Karpas-422 (cell line): ENCODE data around the gene BCAS3. TPM values are rescaled to one million over a fixed set of nuclear protein-coding genes. Genes with fewer than 3 reads are reported as not detected.
"Not testable (repeated sequence)": the region's sequence is repeated elsewhere in the genome, so short reads cannot be mapped to it uniquely, and the experiment has no call there.

Experiments
- DNase-seq: peaks from one replicate; pipeline ENCODE4 v3.0.0-alpha.2; 2015
- H2AFZ ChIP-seq: fragments of 200-600 bp; sonication (generic); 2 replicates; pipeline ENCODE4 v1.6.1; 2014; ENCODE audit warnings: antibody characterized with exemption, low read length, mixed read lengths
- H3K27ac ChIP-seq: fragments of 200-600 bp; sonication (generic); 2 replicates; pipeline ENCODE4 v1.5.1; 2014; ENCODE audit warnings: mild to moderate bottlenecking, low read length, moderate library complexity
- H3K27me3 ChIP-seq: fragments of 200-600 bp; sonication (generic); 2 replicates; pipeline ENCODE4 v1.6.1; 2014; ENCODE audit warnings: low read length, mixed read lengths
- H3K36me3 ChIP-seq: fragments of 200-600 bp; sonication (generic); 2 replicates; pipeline ENCODE4 v1.6.1; 2014; ENCODE audit warnings: low read length, mixed read lengths; ENCODE audit not compliant: insufficient read depth
- H3K4me1 ChIP-seq: fragments of 200-600 bp; sonication (generic); 2 replicates; pipeline ENCODE4 v1.6.1; 2014; ENCODE audit warnings: mild to moderate bottlenecking, low read length, mixed read lengths
- H3K4me2 ChIP-seq: fragments of 200-600 bp; sonication (generic); 2 replicates; pipeline ENCODE4 v1.6.1; 2014; ENCODE audit warnings: low read length, low read depth, mild to moderate bottlenecking; ENCODE audit not compliant: poor library complexity, severe bottlenecking
- H3K4me3 ChIP-seq: fragments of 200-600 bp; sonication (generic); 2 replicates; pipeline ENCODE4 v1.5.1; 2014; ENCODE audit warnings: mild to moderate bottlenecking, antibody characterized with exemption, low read length, mixed read lengths
- H3K79me2 ChIP-seq: fragments of 200-600 bp; sonication (generic); 2 replicates; pipeline ENCODE4 v1.6.1; 2014; ENCODE audit warnings: mild to moderate bottlenecking, low read length, mixed read lengths
- H3K9ac ChIP-seq: fragments of 200-600 bp; sonication (generic); 2 replicates; pipeline ENCODE4 v1.6.0; 2014; ENCODE audit warnings: low read length
- H3K9me2 ChIP-seq: fragments of 200-600 bp; sonication (generic), shearing (Covaris generic); replicated peaks from 2 replicates; pipeline ENCODE4 v1.6.0; 2014; ENCODE audit warnings: mild to moderate bottlenecking, low read length, moderate library complexity; ENCODE audit not compliant: insufficient read depth
- H3K9me3 ChIP-seq: fragments of 300-700, 200-600 bp; sonication (generic); 2 replicates; pipeline ENCODE4 v1.6.1; 2014; ENCODE audit warnings: low read length, mixed read lengths
- H4K20me1 ChIP-seq: fragments of 200-600 bp; sonication (generic); 2 replicates; pipeline ENCODE4 v1.6.1; 2014; ENCODE audit warnings: mild to moderate bottlenecking, antibody characterized with exemption, low read length, low read depth; ENCODE audit not compliant: insufficient read depth
- total RNA-seq: library from RNA; depleted of rRNA; stranded (reverse); fragments of >200 nt; shearing (Covaris generic); gene quantifications from 2 replicates; pipeline ENCODE4 v1.2.3, GENCODE V29; 2014; ENCODE audit warnings: low replicate concordance

Gene BCAS3
- total RNA-seq, 1 experiment from 2014 or later: 42.6 TPM

GRCh38 chr17:60809421-60809820, 131.8 kb downstream of the BCAS3 start:
- Histone ChIP-seq H3K36me3 (no peaks in the 10 kb centered on the region), H4K20me1 (no peaks in the 10 kb centered on the region), H3K4me2 (no peak overlapping the region), H2AFZ (no peak overlapping the region), H3K4me1 (no peaks in the 10 kb centered on the region), H3K9me3 (no peaks in the 10 kb centered on the region), H3K27me3 (no peaks in the 10 kb centered on the region), H3K9me2 (no peaks in the 10 kb centered on the region), H3K79me2 (no peaks in the 10 kb centered on the region), H3K4me3 (no peak overlapping the region), H3K27ac (no peak overlapping the region), H3K9ac (no peak overlapping the region)
- no peak for DNase-seq

- not testable (repeated sequence) for DNase-seq, H3K4me1 ChIP-seq, H3K27me3 ChIP-seq, H4K20me1 ChIP-seq, H2AFZ ChIP-seq, H3K4me3 ChIP-seq, H3K9me2 ChIP-seq, H3K4me2 ChIP-seq, H3K27ac ChIP-seq, H3K9ac ChIP-seq, H3K36me3 ChIP-seq, H3K9me3 ChIP-seq, H3K79me2 ChIP-seq
Measured at GRCh38 chr17:60814941-60815340, 137.3 kb downstream of the BCAS3 start.

GRCh38 chr17:60817192-60817591, 139.5 kb downstream of the BCAS3 start:
- Histone ChIP-seq H3K79me2 (no peaks in the 10 kb centered on the region), H3K36me3 (no peaks in the 10 kb centered on the region), H2AFZ (no peak overlapping the region), H3K4me1 (no peaks in the 10 kb centered on the region), H3K4me3 (no peak overlapping the region), H4K20me1 (no peaks in the 10 kb centered on the region), H3K4me2 (no peak overlapping the region), H3K9me3 (no peaks in the 10 kb centered on the region), H3K9me2 (no peaks in the 10 kb centered on the region), H3K27ac (no peak overlapping the region), H3K27me3 (no peaks in the 10 kb centered on the region), H3K9ac (no peak overlapping the region)
- DNase-seq: no peak

GRCh38 chr17:60819447-60820130, 141.9 kb downstream of the BCAS3 start:
- Histone ChIP-seq H3K4me3 (no peak overlapping the region), H2AFZ (no peak overlapping the region), H3K9me2 (no peaks in the 10 kb centered on the region), H3K36me3 (no peaks in the 10 kb centered on the region), H3K27ac (no peak overlapping the region), H3K4me2 (no peak overlapping the region), H3K9me3 (no peaks in the 10 kb centered on the region), H3K4me1 (no peaks in the 10 kb centered on the region), H3K79me2 (no peaks in the 10 kb centered on the region), H4K20me1 (no peaks in the 10 kb centered on the region), H3K9ac (no peak overlapping the region), H3K27me3 (no peaks in the 10 kb centered on the region)
- no peak for DNase-seq

- H3K4me3 ChIP-seq: no peak overlapping the region
- H3K36me3 ChIP-seq: no peaks in the 10 kb centered on the region
- H3K79me2 ChIP-seq: no peaks in the 10 kb centered on the region
- no peaks in the 10 kb centered on the region for H3K4me1 ChIP-seq
- 0 out of 2 replicates have a peak, but pooled peaks cover 5% of the 10 kb centered on the region for H4K20me1 ChIP-seq
- no peak overlapping the region for H3K27ac ChIP-seq
- H3K4me2 ChIP-seq: no peak overlapping the region
- no peaks in the 10 kb centered on the region for H3K27me3 ChIP-seq
- H3K9me3 ChIP-seq: no peaks in the 10 kb centered on the region
- DNase-seq: no peak
- H3K9me2 ChIP-seq: no peaks in the 10 kb centered on the region
- H3K9ac ChIP-seq: no peak overlapping the region
- H2AFZ ChIP-seq: no peak overlapping the region
Measured at GRCh38 chr17:60823515-60823914, 145.9 kb downstream of the BCAS3 start.

- Histone ChIP-seq H3K27ac (no peak overlapping the region), H3K4me1 (no peaks in the 10 kb centered on the region)
- no peak for DNase-seq
Measured at GRCh38 chr17:60825351-60825750, 147.7 kb downstream of the BCAS3 start.

GRCh38 chr17:60827943-60828342, 150.3 kb downstream of the BCAS3 start:
- no peaks in the 10 kb centered on the region for H3K9me3 ChIP-seq
- no peaks in the 10 kb centered on the region for H3K9me2 ChIP-seq
- no peaks in the 10 kb centered on the region for H3K27me3 ChIP-seq
- no peaks in the 10 kb centered on the region for H3K4me1 ChIP-seq
- no peak overlapping the region for H2AFZ ChIP-seq
- H3K4me3 ChIP-seq: no peak overlapping the region
- H4K20me1 ChIP-seq: 0 out of 2 replicates have a peak, but pooled peaks cover 5% of the 10 kb centered on the region
- H3K9ac ChIP-seq: no peak overlapping the region
- no peak overlapping the region for H3K4me2 ChIP-seq
- H3K79me2 ChIP-seq: no peaks in the 10 kb centered on the region
- DNase-seq: no peak
- H3K27ac ChIP-seq: no peak overlapping the region
- H3K36me3 ChIP-seq: no peaks in the 10 kb centered on the region

More at GRCh38 chr17:60825351-60825750, 147.7 kb downstream of the BCAS3 start:
- no peaks in the 10 kb centered on the region for H3K9me2 ChIP-seq
- no peak overlapping the region for H3K4me2 ChIP-seq
- no peak overlapping the region for H2AFZ ChIP-seq
- no peak overlapping the region for H3K4me3 ChIP-seq
- H3K36me3 ChIP-seq: no peaks in the 10 kb centered on the region
- H3K9me3 ChIP-seq: no peaks in the 10 kb centered on the region
- H3K27me3 ChIP-seq: no peaks in the 10 kb centered on the region
- no peak overlapping the region for H3K9ac ChIP-seq
- H4K20me1 ChIP-seq: 0 out of 2 replicates have a peak, but pooled peaks cover 5% of the 10 kb centered on the region
- no peaks in the 10 kb centered on the region for H3K79me2 ChIP-seq

GRCh38 chr17:60832151-60832585, 154.5 kb downstream of the BCAS3 start:
- Histone ChIP-seq H3K79me2 (no peaks in the 10 kb centered on the region), H3K4me1 (no peaks in the 10 kb centered on the region)

More at GRCh38 chr17:60832151-60832585, 154.5 kb downstream of the BCAS3 start:
- H3K36me3 ChIP-seq: no peaks in the 10 kb centered on the region
- DNase-seq: no peak
- no peak overlapping the region for H3K27ac ChIP-seq
- H3K9me2 ChIP-seq: no peaks in the 10 kb centered on the region
- no peak overlapping the region for H3K9ac ChIP-seq
- no peak overlapping the region for H3K4me3 ChIP-seq
- H3K9me3 ChIP-seq: no peaks in the 10 kb centered on the region
- H3K4me2 ChIP-seq: no peak overlapping the region
- no peak overlapping the region for H2AFZ ChIP-seq
- 0 out of 2 replicates have a peak, but pooled peaks cover 5% of the 10 kb centered on the region for H4K20me1 ChIP-seq
- no peaks in the 10 kb centered on the region for H3K27me3 ChIP-seq
